KMS-11 (cell line): ENCODE data around the gene GXYLT1.

ENCODE experiments used
- H2AFZ ChIP-seq: fragments of 200-600 bp; sonication (generic); 2 replicates; pipeline ENCODE4 v1.6.1; 2016; ENCODE audit warnings: antibody characterized with exemption, mixed run types, low read depth
- H3K27ac ChIP-seq: fragments of 200-600 bp; sonication (generic); 2 replicates; pipeline ENCODE4 v1.6.1; 2016; ENCODE audit warnings: mild to moderate bottlenecking, mixed run types
- H3K27me3 ChIP-seq: fragments of 200-600 bp; sonication (generic); 2 replicates; pipeline ENCODE4 v1.6.1; 2017; ENCODE audit warnings: mild to moderate bottlenecking, low read depth, mixed run types, moderate library complexity; ENCODE audit not compliant: insufficient read depth
- H3K36me3 ChIP-seq: fragments of 200-600 bp; sonication (generic); 2 replicates; pipeline ENCODE4 v1.6.1; 2017; ENCODE audit warnings: mild to moderate bottlenecking, mixed run types; ENCODE audit not compliant: insufficient read depth
- H3K4me1 ChIP-seq: fragments of 200-600 bp; sonication (generic); 2 replicates; pipeline ENCODE4 v1.6.1; 2016; ENCODE audit warnings: mild to moderate bottlenecking, low read depth, mixed run types; ENCODE audit not compliant: poor library complexity, severe bottlenecking
- H3K4me2 ChIP-seq: fragments of 200-600 bp; sonication (generic); 2 replicates; pipeline ENCODE4 v1.7.0; 2016; ENCODE audit warnings: mild to moderate bottlenecking, mixed run types
- H3K4me3 ChIP-seq: fragments of 200-600 bp; sonication (generic); IDR thresholded peaks from 2 replicates; pipeline ENCODE4 v1.6.1; 2017; ENCODE audit warnings: low read depth, low read length, mixed read lengths; ENCODE audit not compliant: insufficient read depth
- H3K79me2 ChIP-seq: fragments of 200-600 bp; sonication (generic); 2 replicates; pipeline ENCODE4 v1.6.1; 2016; ENCODE audit warnings: low read depth, mixed run types; ENCODE audit not compliant: insufficient read depth
- H3K9ac ChIP-seq: fragments of 200-600 bp; sonication (generic); 2 replicates; pipeline ENCODE4 v1.6.1; 2016; ENCODE audit warnings: mild to moderate bottlenecking, mixed run types
- H4K20me1 ChIP-seq: fragments of 200-600 bp; sonication (generic); 2 replicates; pipeline ENCODE4 v1.6.1; 2016; ENCODE audit warnings: mild to moderate bottlenecking, mixed run types; ENCODE audit not compliant: insufficient read depth
- TF ChIP-seq, protein P1 (sequence below): fragments of 200-600 bp; sonication (generic); conservative IDR thresholded peaks from 2 replicates; pipeline ENCODE4 v1.6.1; 2017; ENCODE audit warnings: low read depth, mild to moderate bottlenecking, antibody characterized with exemption, low read length, moderate library complexity, mixed read lengths

Gene GXYLT1

DNA sequence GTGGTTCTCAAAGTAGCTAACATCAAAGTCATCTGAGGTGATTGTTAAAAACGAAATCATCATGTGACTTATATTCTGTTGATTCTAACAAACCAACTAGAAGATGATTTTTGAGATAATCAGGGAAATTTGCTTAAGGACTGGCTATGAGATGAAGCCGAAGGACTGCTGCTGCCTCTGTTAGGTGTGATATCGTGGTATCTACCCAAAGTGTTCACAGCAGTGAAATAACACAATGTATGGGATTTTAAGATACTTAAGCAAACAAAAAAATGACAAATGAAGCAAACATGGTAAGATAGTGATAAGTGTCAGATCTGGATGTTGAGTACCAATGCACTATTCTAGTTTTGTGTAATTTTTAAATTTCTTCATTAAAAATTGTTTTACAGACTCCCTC lies 59.1 kb downstream of the GXYLT1 start:
- H3K27me3 ChIP-seq, result 0 out of 2 replicates have a peak, but pooled peaks cover 3% of the 10 kb centered on the region
- H3K36me3 ChIP-seq, result no peaks in the 10 kb centered on the region
- no peak overlapping the region for H3K9ac ChIP-seq
- H3K4me1 ChIP-seq, result no peaks in the 10 kb centered on the region
- no peak overlapping the region for H3K4me3 ChIP-seq
- H3K79me2 ChIP-seq, result no peaks in the 10 kb centered on the region
- TF ChIP-seq, protein P1, sequence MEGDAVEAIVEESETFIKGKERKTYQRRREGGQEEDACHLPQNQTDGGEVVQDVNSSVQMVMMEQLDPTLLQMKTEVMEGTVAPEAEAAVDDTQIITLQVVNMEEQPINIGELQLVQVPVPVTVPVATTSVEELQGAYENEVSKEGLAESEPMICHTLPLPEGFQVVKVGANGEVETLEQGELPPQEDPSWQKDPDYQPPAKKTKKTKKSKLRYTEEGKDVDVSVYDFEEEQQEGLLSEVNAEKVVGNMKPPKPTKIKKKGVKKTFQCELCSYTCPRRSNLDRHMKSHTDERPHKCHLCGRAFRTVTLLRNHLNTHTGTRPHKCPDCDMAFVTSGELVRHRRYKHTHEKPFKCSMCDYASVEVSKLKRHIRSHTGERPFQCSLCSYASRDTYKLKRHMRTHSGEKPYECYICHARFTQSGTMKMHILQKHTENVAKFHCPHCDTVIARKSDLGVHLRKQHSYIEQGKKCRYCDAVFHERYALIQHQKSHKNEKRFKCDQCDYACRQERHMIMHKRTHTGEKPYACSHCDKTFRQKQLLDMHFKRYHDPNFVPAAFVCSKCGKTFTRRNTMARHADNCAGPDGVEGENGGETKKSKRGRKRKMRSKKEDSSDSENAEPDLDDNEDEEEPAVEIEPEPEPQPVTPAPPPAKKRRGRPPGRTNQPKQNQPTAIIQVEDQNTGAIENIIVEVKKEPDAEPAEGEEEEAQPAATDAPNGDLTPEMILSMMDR, result no peak
- H4K20me1 ChIP-seq, result no peaks in the 10 kb centered on the region
- H3K27ac ChIP-seq, result no peak overlapping the region
- no peak overlapping the region for H2AFZ ChIP-seq
- H3K4me2 ChIP-seq, result no peak overlapping the region

DNA sequence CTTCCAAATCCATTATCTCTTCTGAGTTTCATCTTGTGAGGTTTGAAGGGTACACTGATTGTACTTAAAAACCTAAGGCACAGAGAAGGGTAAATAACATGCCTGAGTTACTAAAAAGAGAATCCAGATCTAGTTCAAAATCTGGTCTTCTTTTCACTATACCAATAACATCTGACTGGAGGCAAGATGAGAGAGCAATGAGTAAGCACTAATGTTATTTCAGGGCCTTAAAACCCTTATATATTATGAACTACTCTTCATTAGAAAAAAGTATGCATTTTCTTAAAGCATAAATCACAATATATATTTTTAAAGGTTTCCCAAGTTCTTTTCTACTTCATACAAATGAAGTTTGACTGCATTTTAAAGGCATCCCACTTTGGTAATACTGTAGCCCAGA lies 60.2 kb downstream of the GXYLT1 start:
- no peak overlapping the region for H3K27ac ChIP-seq
- no peaks in the 10 kb centered on the region for H3K79me2 ChIP-seq
- H3K4me3 ChIP-seq, result no peak overlapping the region

DNA sequence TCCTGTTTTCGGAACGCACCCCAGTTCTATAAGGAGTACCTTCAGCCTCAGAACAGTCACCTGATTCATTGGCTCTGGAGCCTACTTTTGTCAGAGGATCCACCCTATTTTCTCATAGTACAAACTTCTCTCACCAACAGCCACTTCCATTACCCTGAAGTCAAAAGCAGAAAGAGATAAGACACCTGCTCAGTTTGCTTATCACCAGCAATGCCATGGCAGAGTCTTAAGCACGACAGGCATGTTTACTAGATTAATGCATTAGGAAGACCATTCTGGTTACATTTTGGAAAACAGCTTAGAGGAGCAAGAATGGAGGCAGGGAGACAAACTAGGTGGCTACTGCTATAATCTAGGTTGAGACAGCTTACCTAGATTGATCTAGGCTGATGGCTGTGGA lies 67.7 kb downstream of the GXYLT1 start:
- no peaks in the 10 kb centered on the region for H3K36me3 ChIP-seq
- H3K9ac ChIP-seq, result no peak overlapping the region
- H3K4me3 ChIP-seq, result no peak overlapping the region
- no peaks in the 10 kb centered on the region for H3K4me1 ChIP-seq
- no peaks in the 10 kb centered on the region for H4K20me1 ChIP-seq
- H3K27me3 ChIP-seq, result no peaks in the 10 kb centered on the region
- H3K27ac ChIP-seq, result no peak overlapping the region
- TF ChIP-seq, protein P1, result no peak
- no peak overlapping the region for H3K4me2 ChIP-seq
- H3K79me2 ChIP-seq, result no peaks in the 10 kb centered on the region
- no peak overlapping the region for H2AFZ ChIP-seq

More for the DNA sequence above, 60.2 kb downstream of the GXYLT1 start:
- Histone ChIP-seq H2AFZ (no peak overlapping the region), H3K4me2 (no peak overlapping the region), H4K20me1 (no peaks in the 10 kb centered on the region), H3K4me1 (no peaks in the 10 kb centered on the region), H3K27me3 (0 out of 2 replicates have a peak, but pooled peaks cover 3% of the 10 kb centered on the region), H3K9ac (no peak overlapping the region), H3K36me3 (no peaks in the 10 kb centered on the region)
- TF ChIP-seq, protein P1, result no peak

DNA sequence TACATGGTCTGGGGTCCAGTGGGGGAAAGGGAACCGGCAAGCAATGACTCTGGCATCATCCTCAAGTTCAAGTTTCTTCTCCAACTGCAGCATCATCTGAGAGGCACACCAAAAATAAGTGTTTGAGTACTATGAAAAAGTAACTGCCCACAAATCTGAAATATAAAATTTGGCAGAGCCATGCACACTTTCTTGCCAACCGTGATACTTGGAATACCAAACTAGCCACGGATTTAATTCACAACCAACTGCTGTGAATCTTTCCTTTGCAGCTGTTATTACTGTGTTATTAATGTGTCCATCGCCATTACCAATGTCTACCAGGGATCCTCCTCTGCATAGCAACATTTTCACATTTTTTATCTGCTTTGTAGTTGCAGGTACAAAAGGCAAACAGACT lies 74.6 kb downstream of the GXYLT1 start:
- H3K27ac ChIP-seq, result no peak overlapping the region
- TF ChIP-seq, protein P1, result no peak

More for the DNA sequence above, 74.6 kb downstream of the GXYLT1 start:
- Histone ChIP-seq H2AFZ (no peak overlapping the region), H3K4me3 (no peak overlapping the region), H4K20me1 (no peaks in the 10 kb centered on the region), H3K4me2 (no peak overlapping the region), H3K79me2 (no peaks in the 10 kb centered on the region), H3K4me1 (no peaks in the 10 kb centered on the region), H3K9ac (no peak overlapping the region), H3K27me3 (no peaks in the 10 kb centered on the region), H3K36me3 (no peaks in the 10 kb centered on the region)
